ENCODE measurements around the gene PHLDA3.

Gene PHLDA3

DNA sequence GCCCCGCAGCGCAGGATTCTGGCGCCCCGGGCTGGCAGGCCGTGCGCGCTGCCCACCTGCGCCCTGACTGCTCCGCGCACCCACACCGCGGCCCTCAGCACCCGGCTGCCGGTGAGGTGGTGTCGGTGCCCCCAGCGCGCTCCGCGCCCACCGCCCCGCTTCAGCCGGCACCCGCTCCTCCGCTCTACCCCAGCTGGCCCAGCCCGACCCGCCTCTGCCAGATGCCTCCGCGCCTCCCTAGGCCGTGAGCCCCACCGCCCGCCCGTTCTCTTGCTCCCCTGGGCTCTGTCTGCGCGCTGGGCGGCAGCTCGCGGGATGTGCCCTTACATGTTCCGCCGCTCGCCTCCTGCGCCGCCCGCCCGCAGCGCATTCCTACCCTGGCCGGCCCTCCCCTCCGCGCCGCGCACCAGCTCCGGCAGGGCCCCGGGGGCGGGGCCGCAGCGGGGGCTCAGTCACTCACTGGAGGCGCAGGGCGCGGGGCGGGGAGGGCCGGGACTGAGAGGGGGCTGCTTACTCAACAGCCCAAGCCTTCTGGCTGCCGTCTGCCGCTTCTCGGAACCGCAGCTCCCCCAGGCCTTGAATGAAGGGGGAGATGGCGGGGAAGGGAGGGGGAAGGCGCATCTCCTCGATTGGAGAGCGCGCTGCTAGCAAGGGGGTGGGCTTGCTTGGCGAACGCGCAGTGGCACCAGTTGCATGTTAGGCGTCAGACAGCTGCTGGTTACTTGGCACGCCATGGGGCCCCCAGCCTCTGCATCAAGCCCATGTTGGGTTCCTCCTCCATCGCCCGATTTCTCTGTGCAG is at the start of gene PHLDA3:
TSS of gene PHLDA3 (minus strand) at position 345 of the 801 bp plus-strand sequence. CDS start 402 bp downstream, outside the sequence.
- DNase-seq, result peak; percentile 49 to 62

DNA sequence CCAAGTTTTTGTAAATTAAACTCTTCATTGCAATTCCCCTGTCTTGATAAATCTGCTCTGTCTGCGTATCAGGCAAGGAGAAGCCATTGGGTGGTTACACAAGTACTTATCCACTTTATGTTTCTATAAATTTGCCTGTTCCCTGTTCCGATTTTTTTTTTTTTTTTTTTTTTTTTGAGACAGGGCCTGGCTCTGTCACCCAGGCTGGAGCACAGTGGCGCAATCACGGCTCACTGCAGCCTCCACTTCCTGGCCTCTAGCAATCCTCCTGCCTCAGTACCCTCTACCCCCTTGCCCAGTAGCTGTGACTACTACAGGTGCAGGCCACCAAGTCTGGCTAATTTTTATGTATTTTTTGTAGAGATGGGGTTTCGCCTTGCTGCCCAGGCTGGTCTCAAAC is 49.1 kb upstream of the PHLDA3 start:
- no peak for DNase-seq

DNA sequence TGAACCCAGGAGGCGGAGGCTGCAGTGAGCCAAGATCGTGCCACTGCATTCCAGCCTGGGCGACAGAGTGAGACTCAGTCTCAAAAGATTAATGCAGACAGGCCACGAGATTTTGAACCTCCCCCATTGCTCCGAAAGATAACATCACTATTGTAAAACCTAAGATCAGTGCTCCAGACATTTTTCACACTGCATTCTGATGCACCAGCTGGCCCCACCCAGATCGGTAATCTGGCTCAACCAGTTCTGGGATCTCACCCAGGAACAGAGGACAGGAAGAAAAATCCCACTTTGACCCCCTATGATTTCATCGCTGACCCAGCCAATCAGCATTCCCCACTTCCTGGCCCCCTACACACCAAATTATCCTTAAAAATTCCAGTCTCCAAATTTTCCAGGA is 48.6 kb upstream of the PHLDA3 start:
- no peak for DNase-seq

DNA sequence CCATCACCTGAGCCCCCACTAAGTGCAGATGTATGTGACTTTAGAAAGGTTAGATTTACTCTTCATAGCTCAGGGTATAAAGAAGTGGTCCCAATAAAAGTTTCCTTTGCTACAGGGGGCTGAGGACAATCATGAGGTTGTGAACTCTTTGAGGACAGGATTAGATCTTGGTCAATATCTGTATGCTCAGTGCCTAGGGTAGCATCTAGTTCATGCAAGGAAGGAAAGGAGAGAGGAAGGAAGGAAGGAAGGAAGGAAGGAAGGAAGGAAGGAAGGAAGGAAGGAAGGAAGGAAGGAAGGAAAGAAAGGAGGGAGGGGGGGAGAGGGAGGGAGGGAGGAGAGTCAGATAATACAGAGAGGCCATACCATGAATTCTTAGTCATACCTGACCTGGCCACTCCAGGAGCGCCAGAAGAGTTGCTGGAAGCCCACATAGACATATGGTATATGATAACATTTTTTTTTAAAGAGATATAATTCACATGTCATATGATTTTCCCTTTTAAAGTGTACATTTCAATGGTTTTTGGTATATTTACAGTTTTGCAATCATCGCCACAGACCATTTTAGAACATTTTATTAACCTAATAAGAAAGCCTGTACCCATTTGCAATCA is 47.6 kb upstream of the PHLDA3 start:
- no peak for DNase-seq

DNA sequence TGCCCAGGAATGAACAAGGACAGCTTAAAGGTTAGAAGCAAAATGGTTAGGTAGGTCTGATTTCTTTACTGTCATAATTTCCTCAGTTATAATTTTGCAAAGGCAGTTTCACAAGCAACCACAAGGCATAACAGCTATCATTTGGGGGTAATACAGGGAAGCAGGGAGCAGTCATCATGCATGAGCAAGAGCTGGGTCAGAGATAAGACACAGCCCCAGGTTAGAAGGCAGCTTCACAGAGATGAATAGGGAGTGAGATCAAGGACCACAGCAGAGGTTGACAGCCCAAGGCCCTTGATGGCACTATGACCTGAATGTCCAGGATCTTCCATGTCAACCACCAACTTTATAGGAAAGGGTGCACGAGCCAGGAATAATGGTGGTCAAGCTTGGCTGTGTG is 46.9 kb upstream of the PHLDA3 start:
- no peak for DNase-seq

DNA sequence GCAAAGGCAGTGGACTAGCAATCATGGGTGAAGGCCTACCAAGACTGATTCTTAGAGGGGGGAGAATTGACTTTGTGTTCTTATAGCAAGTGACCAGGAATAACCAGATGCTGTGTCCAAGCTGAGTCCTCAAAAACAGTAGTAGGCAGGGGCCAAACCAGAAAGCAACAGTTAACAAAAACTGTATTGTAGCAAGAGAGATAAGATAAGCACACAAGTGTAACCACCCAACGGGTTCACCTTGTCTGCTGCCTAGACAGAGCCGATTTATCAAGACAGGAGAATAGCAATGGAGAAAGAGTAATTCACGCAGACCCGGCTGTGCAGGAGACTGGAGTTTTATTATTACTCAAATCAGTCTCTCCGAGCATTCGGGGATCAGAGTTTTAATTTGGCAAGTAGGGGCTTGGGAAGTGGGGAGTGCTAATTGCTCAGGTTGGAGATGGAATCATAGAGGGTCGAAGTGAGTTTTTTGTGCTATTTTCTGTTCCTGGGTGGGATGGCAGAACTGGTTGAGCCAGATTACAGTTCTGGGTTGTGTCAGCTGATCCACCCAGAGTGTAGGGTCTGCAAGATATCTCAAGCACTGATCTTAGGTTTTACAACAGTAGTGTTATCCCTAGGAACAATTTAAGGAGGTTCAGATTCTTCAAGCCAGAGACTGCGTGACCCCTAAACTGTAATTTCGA is 46.2 kb upstream of the PHLDA3 start:
- no peak for DNase-seq

DNA sequence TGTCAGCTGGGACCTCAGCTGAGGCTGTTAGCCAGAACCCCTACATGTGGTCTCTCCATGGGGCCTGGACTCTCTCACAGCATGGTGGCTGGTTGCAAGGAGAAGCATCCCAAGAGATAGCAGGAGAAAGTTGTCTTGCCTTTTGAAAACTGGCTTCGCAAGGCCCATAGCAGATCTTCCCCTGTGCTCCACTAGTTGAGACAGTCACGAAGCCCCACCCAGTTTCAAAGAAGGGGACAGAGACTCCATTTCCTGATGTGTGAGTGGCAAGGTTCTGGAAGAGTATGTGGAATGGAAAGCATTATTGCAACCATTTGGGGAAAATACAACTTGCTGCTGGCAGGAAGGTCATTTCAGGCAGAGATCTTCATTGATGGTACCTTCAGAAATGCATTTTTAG is 45.5 kb upstream of the PHLDA3 start:
- no peak for DNase-seq

DNA sequence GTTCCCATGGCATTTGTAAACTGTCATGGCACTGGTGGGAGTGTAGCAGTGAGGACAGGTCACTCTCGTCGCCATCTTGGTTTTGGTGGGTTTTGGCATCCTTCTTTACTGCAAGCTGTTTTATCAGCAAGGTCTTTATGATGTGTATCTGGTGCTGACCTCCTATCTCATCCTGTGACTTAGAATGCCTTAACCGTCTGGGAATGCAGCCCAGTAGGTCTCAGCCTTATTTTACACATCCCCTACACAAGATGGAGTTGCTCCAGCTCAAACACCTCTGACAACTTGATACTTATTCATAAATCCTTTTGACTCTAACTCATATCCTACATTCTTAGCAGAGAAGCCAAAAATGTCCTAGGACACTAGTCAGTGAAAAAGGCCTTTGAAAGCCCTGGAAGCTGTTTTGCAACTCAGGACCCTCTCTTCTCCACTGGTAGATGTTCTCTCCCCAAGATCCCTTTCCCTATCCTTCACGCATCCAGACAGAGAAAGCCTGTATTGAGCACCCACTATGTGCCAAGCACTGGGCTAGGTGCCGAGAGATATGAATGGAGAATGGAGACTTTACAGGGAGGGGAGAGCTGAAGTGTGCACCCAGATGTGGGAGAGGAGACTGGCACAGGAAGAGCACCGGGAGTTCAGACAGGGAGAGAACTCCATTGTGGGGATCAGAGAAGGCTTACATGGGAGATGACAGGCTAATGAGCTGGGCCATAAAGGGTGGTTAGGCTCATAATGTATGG is 44.7 kb upstream of the PHLDA3 start:
- no peak for DNase-seq

DNA sequence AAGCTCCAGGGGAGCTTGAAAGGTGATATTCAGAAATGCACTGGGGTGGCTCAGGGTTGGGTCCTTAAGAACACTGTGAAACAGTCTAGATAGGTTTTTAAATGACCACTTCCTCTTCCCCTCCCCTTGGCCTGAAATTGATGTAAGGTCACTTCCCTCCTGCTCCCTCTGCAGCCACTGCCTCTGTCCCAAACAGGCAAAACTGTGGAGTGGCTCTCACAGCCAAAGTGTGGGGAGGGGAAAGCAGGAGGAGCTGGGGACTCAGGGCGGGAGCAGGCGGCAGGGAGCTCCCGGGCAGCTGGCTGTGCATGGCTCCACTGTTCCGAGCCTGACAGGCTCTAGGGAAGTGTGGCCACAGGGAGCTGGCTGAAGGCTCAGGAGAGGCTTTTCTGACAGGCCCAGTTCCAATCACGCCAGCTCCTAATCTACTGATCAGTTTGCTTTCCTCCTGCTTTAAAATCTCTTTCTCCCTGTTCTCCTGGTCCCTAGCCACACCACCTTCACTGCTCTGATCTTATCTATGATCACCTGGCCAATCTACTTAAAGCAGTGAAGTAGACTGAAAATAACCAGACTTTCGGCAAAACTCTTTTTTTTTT is 43.1 kb upstream of the PHLDA3 start:
- DNase-seq, result no peak

DNA sequence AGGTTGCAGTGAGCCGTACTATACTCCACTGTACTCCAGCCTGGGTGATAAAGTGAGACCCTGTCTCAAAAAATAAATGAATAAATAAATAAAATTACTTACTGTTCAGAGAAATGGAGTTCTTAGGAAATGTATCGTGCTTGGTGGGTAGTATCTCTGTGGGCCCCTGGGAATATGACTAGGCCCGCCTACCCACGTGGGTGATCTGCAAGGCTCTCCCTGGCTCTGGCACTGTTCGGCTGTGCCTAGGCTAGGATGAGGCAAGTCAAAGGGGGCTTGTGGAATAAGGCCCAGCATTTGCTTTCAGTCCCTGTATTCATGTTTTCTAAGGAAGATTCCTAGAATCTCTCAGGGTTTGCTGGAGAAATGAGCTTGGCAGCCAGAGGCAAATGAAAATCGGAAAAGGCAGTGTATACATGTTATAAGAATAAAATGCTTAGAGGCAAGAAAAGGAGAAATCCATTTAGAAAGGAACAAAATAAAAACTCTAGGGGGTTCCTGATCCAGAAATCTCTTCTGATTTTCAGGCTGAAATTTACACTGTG is 42.5 kb upstream of the PHLDA3 start:
- DNase-seq, result no peak

DNA sequence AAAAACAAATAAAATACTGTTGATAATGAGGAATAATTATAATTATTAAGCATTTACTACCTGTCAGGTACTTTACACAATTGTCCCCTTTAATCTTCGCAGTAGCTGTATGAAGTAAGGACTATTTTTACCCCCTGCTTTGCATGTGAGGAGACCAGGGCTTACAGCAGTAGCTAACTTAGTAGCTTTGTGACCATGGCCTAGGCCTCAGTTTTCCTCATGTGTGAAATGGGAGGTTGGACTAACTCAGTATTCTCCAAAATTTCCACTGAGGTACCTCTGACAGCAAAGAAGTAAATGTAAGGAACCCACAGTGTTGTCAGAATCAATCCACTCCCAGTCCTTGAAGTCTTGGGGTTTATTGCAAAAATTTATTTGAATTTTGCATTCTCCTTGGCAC is 41.7 kb upstream of the PHLDA3 start:
- no peak for DNase-seq

DNA sequence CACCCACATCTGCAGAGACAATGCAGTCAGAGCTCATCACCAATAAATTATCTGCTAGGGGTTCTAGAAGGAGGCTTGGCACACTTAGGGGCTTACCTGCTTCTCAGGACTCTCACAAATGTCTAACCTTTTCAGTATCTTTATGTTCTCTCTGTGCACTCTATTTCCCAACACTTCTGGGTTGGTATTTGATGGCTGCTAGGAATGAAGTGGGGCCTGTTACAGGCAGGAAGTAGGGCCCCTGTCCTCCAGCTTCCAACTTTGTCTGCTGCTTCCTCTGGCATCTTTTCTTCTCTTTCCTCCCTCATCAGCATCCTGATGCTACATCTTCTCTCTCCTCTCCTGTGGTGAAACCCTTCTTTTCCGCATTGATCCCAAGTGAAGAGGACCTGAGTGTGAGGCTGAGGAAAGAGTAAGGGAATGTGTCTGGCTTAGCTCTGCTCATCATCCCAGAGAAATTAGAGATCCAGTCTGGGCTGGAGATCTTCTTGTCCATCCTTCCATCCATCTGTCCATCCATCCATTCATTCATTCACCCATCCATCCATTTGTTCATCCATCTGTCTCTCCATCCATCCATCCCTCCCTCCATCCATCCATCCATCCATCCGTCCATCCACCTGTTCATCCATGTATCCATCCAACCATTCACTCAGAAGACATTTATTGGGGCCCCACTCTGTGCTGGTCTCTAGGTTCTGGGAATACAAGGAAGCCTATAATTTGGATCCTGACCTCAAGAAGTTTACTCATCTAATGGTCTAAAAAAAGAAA is 40.8 kb upstream of the PHLDA3 start:
- DNase-seq, result no peak

DNA sequence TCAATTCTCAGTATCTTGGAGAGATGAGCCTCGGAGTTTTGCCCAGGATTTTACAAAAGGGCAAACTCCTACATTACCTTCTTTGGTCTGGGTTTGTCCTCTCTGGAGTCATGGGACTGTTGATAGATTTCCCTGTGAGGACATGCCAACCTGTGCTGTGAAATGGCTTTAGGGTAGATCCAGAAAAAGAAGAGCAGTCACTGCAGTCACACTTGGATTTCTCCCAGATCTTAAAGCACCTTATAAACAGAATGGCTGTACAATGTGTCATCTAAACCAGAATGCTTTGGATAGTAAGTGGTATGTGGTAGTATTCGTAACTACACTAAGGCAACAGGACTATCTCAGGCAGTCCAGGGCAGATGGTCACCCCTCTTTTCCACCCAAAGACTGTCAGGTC is 39.8 kb upstream of the PHLDA3 start:
- no peak for DNase-seq

DNA sequence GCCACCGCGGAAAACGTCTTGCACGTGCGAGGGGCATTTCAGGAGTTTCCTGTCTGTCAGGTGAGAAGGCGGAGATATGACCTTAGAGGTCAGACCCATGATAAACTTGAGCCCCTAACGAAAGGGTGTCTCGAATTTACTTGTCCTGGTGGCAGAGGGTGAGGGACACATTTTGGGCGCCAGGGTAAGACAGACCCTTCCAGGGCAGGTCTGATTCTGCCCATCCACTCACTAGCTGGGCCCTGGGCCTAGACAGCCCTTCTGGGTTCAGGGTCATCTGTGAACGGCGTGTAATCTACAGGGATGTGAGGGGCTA is 38.3 kb upstream of the PHLDA3 start:
- no peak for DNase-seq

DNA sequence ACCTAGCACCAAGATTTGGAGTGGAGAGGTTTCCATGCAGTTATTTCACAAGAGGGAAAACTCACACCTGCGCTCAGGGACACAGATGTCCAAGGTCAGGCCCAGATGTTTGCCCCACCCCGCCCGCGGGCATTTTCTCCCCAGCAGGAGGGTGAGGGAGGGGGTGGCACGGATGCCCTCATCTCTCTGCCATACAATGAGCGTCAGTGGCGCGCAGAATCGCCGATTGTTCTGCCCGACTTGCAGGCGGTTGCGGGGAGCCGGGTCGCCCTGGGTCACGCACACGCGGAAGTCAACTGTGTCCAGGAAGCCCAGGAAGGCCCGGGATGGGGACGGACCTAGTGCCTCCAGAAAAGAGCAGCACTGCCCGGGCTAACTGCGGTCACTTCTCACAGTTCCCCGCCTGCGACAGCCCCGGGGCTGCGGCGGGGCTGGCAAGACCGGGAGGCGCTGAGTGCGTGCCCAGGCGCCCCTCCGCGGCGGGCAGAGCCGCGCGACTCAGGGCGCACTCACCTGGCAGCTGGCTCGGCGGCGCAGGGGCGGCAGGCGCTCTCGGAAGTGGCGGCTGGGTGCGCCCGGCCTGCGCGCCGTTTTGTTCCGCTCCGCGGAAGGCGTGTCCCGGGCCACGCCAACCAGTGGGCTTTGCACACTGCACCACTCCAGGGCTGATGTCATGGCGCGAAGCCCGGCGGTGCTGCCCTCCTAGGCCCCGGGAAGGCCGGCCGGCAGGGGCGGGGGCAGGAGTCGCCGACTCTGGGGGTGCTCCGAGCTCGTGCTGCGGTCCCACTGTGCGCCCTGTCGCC is 37.8 kb upstream of the PHLDA3 start, which contains the start of gene CSRP1:
TSS of gene CSRP1 (minus strand) at position 567 of the 803 bp plus-strand sequence. CDS start 10,820 bp downstream, outside the sequence.
- DNase-seq, result peak; percentile 87 to 92

DNA sequence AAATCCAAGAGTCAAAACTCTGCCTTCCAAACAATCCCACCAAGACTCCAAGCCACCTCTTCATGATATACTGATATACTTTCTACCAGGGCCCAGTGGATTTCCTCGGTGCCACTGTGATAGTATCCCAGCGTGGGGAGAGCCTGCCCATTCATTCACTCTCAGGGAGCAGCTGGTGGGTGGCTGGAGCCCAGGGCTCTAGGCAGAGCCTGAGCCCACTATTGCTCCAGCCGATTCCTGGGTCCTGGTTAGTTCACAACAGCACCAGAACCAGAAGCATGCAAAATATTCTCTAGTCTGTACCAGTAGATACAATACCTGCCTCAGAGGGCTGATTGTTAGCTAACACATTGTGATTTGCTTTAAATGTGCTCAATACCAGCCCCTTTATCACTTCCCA is 37.1 kb upstream of the PHLDA3 start:
- DNase-seq, result no peak

DNA sequence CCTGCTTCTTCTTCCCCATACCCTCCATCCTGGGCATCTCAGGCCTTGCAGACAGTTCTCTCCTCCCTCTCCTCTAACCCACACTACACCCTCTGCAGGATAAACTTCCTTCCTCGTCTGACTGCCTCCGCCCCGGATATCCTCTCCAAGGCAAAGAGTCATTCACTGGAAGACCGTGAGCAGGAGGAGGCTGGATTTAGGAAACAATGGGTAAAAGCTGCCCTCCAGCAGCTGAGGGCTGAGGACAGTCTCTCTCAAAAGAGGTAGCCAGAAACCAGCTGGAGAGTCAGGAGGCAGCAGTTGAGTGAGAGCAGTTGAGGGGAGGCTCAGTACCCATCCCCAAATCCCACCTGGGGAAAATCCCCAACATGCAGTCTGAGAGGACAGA is 36.5 kb upstream of the PHLDA3 start:
- DNase-seq, result no peak

DNA sequence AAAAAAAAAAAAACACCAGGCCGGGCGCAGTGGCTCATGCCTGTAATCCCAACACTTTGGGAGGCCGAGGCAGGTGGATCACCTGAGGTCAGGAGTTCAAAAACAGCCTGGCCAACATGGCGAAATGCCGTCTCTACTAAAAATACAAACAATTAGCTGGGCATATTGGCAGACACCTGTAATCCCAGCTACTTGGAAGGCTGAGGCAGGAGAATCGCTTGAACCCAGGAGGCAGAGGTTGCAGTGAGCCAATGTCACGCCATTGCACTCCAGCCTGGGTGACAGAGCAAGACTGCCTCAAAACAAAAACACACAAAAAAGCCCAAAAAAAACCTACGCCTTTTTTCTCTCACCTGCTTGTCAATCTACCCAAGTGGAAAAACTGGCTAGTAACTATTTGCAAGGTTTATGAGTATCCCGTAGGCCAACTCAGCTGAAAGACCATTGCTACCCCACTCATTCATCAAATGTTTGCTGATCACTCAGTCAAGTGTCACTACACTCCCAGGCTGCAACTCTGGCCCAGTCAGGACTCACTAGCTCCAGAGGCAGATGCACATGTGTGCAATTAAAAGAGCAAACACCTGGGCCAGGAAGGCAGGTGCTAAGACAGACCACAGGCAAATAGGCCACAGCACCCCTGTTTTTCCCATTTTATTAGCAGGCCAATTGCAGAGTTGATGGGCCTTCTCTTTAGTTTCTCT is 36.0 kb upstream of the PHLDA3 start:
- DNase-seq, result no peak

DNA sequence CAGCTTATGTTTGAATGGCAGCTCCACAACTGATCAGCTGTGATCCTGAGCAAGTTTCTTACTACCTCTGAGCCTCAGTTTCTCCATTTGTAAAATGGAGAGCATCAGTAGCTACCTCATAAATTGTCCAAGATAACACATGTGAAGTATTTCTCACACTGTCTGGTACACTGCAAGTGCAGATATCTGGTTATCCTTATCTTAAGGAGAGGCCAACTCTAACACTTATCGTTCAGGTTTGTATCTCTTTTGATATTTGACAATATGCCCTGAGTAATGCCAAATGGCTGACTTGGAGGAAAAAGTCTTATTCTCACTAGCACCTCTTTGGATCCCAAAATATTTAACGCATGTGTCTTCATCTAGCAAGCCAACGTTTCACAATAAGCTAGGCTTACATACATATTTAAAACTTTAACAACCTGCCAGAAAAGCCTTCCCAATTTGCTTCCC is 35.2 kb upstream of the PHLDA3 start:
- DNase-seq, result no peak
